Lower lobe of right lung (tissue), 2 donors: Measurements from ENCODE around the gene MYO10. TPM values are rescaled to one million over a fixed set of nuclear protein-coding genes. Genes with fewer than 3 reads are reported as not detected.

Experiments used
- ATAC-seq, 2 donors: fragments of 200-7000 bp; cut with Tn5 transposase; one replicate each; pipeline ENCODE4 v1.9.1; 2020 to 2022; ENCODE audit warnings: mild to moderate bottlenecking in 2 of 2, moderate library complexity in 2 of 2
- DNase-seq: peaks from one replicate; pipeline ENCODE4 v3.0.0-alpha.2; 2020
- H3K27ac ChIP-seq: fragments of 200-600 bp; one replicate; pipeline ENCODE4 v1.8.0; 2022
- H3K27me3 ChIP-seq: fragments of 200-600 bp; one replicate; pipeline ENCODE4 v1.8.0; 2022; ENCODE audit warnings: low read depth
- H3K36me3 ChIP-seq: fragments of 200-600 bp; one replicate; pipeline ENCODE4 v1.8.0; 2022; ENCODE audit warnings: mild to moderate bottlenecking
- H3K4me1 ChIP-seq: fragments of 200-600 bp; one replicate; pipeline ENCODE4 v1.8.0; 2022
- H3K4me3 ChIP-seq: fragments of 200-600 bp; one replicate; pipeline ENCODE4 v1.8.0; 2022; ENCODE audit warnings: mild to moderate bottlenecking
- H3K9me3 ChIP-seq: fragments of 200-600 bp; one replicate; pipeline ENCODE4 v1.8.0; 2022
- CTCF ChIP-seq: fragments of 200-600 bp; IDR thresholded peaks from one replicate; pipeline ENCODE4 v1.8.0; 2022; ENCODE audit warnings: antibody characterized with exemption, mild to moderate bottlenecking
- intact Hi-C: fragments of 100-400 bp; cut with DNase I; formaldehyde crosslinking; loops from one replicate; pipeline ENCODE4 v1.11.0; 2022
- total RNA-seq: library from RNA; stranded (reverse); fragmentation: NEBNext Ultra II Directional; extraction: Animal tissue kit (Norgen Biotek cat#: 25700); gene quantifications from one replicate; pipeline ENCODE4 v1.2.1, GENCODE V29; 2021
- donor health status: DM: no; HTN: yes; CAD: no; lungs with severe emphysema.

MYO10 gene
- total RNA-seq, 1 donor from 2014 or later: 51.5 TPM

DNA sequence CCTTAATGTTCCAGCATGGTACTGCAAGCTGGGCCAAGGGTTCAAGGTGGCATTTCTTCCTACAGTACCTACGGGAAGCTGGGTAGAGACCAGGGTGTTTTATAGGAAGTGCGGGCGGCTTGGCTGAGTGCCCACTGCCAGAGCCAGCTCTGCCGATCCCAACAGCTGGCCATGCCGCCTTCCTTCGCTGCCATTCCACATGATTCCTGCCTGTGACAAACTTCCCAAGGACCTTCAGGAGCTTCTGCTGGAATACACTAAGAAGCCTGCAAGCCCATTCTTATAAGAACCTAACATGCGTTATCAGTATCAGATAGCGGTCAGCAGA lies 22.0 kb downstream of the MYO10 start:
- Histone ChIP-seq H3K4me1 (peaks cover 24% of the 10 kb centered on the region), H3K27me3 (no peaks in the 10 kb centered on the region), H3K4me3 (no peak overlapping the region), H3K36me3 (no peaks in the 10 kb centered on the region), H3K27ac (no peak overlapping the region), H3K9me3 (no peaks in the 10 kb centered on the region)
- no peak for TF ChIP-seq CTCF
- DNase-seq: no peak
- ATAC-seq: no peak
- intact Hi-C loops: no loop called here

DNA sequence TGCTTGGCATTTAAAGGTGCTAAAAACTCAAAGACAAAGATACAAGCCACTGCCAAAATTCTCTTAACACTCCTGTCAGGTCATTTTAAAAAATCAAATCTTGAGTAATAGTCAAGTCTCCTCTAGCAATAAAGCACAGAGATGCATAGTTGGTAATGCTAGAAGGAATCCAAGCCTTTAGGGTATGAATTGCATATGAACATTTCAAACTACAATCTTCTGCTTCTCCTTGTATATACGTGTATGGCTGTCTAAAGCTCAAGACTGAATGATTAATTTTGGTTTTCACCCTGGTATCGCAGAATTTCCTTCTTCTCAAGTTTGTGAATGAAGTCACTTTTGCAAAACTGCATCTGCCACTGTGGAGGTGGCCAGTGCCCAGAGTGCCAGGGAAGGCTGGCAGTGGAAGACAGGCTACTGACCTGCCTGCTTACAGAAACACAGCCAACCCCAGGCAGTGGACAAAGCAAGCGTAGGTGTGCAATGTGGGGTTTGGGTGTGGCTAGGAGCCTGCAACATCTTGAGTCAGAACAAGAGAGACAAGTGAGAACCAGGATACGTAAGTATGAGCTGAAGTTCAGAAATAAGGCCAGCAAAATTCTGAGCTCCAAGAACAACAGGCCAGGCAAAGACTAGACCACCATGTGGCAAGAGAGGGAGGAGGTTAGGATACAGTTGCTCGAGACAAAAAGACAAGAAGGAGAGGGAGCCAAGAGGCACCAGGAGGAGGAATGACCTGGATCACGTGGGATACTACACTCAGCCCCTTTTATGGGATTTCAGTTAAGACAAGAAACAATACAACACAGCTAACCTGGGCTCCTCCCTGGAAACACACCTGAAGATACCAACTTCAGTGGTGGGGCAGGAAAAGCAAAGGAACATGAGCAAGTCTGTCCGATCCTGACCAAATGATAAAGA lies 22.6 kb downstream of the MYO10 start:
- TF ChIP-seq CTCF: no peak
- H3K9me3 ChIP-seq: no peaks in the 10 kb centered on the region
- DNase-seq (no peak), ATAC-seq (peak; percentile 61 to 65)
- intact Hi-C loops: no loop called here
- H3K27ac ChIP-seq: no peak overlapping the region
- H3K27me3 ChIP-seq: no peaks in the 10 kb centered on the region
- no peaks in the 10 kb centered on the region for H3K36me3 ChIP-seq
- no peak overlapping the region for H3K4me3 ChIP-seq
- H3K4me1 ChIP-seq: peaks cover 24% of the 10 kb centered on the region

DNA sequence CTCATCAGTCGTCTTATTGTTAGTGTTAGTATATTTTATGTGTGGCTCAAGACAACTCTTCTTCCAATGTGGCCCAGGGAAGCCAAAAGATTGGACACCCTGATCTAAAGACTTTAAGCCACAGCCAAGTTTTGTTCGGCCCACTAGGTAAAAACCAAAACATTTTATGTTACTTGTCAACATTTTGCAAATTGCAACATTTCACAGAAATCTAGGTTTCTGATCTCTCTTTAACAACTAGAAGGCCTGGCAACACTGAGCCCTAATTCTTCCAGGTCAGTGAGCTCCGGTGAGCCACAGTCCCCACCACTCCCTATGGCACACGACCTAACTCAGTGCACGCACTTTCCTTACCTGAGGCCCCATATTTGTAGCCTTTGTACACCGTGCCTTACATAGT lies 24.0 kb downstream of the MYO10 start:
- Histone ChIP-seq H3K36me3 (no peaks in the 10 kb centered on the region), H3K4me1 (peaks cover 24% of the 10 kb centered on the region), H3K27ac (no peak overlapping the region), H3K4me3 (no peak overlapping the region), H3K9me3 (no peaks in the 10 kb centered on the region), H3K27me3 (no peaks in the 10 kb centered on the region)
- DNase-seq (no peak), ATAC-seq (no peak)
- intact Hi-C loops: no loop called here
- no peak for TF ChIP-seq CTCF

GRCh38 chr5:16909464-16909863 lies 26.6 kb downstream of the MYO10 start:
- Histone ChIP-seq H3K9me3 (no peaks in the 10 kb centered on the region), H3K4me1 (peaks cover 27% of the 10 kb centered on the region), H3K27me3 (no peaks in the 10 kb centered on the region), H3K27ac (no peak overlapping the region), H3K36me3 (no peaks in the 10 kb centered on the region), H3K4me3 (no peak overlapping the region)
- DNase-seq (no peak), ATAC-seq (no peak)
- TF ChIP-seq CTCF: no peak
- intact Hi-C loops: no loop called here

DNA sequence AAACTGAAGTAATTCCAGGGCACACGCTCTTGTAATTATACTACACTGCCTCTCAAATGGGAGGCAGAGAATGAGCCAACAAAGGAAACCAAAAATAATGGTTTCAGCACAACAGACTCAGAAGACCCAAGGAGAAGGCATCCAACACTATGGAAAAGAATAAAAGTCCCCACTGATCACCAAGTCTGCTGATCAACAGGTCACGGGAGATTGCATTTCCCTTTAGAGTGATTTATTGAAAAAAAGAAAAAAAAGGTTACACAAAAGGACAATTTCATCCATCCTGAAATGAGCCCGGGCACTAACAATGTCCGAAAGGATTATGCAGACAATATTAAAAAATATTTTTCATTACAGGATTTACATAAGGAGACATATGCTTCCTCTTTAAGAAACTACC lies 28.8 kb downstream of the MYO10 start:
- TF ChIP-seq CTCF: no peak
- ATAC-seq (no peak), DNase-seq (no peak)
- intact Hi-C loops: no loop called here
- Histone ChIP-seq H3K27ac (no peak overlapping the region), H3K36me3 (no peaks in the 10 kb centered on the region), H3K4me1 (peaks cover 18% of the 10 kb centered on the region), H3K9me3 (no peaks in the 10 kb centered on the region), H3K4me3 (no peak overlapping the region), H3K27me3 (no peaks in the 10 kb centered on the region)
